Measurements from ENCODE around the gene ZC3H7A.

ZC3H7A gene

GRCh38 chr16:11734653-11735043 lies 62.4 kb downstream of the ZC3H7A start:
- no peak for DNase-seq

GRCh38 chr16:11734025-11734652 lies 62.9 kb downstream of the ZC3H7A start:
- DNase-seq, result peak; percentile 25

GRCh38 chr16:11731222-11731621 lies 65.8 kb downstream of the ZC3H7A start:
- no peak for DNase-seq

GRCh38 chr16:11729787-11730186 lies 67.3 kb downstream of the ZC3H7A start:
- no peak for DNase-seq

- no peak for DNase-seq
Observed at GRCh38 chr16:11727796-11728543, 69.1 kb downstream of the ZC3H7A start.

GRCh38 chr16:11726008-11726407 lies 71.0 kb downstream of the ZC3H7A start:
- no peak for DNase-seq

GRCh38 chr16:11725457-11725856 lies 71.6 kb downstream of the ZC3H7A start:
- no peak for DNase-seq

GRCh38 chr16:11722468-11722808 lies 74.6 kb downstream of the ZC3H7A start:
- DNase-seq, result no peak

- DNase-seq, result no peak
Observed at GRCh38 chr16:11721781-11722467, 75.1 kb downstream of the ZC3H7A start.

GRCh38 chr16:11719762-11720161 lies 77.3 kb downstream of the ZC3H7A start:
- DNase-seq, result no peak

GRCh38 chr16:11719171-11719570 lies 77.9 kb downstream of the ZC3H7A start:
- no peak for DNase-seq

- no peak for DNase-seq
Observed at GRCh38 chr16:11717811-11718210, 79.2 kb downstream of the ZC3H7A start.

GRCh38 chr16:11716336-11716735 lies 80.7 kb downstream of the ZC3H7A start:
- no peak for DNase-seq

GRCh38 chr16:11715246-11715947 lies 81.7 kb downstream of the ZC3H7A start:
- DNase-seq, result no peak

- no peak for DNase-seq
Observed at GRCh38 chr16:11712122-11712521, 84.9 kb downstream of the ZC3H7A start.

- no peak for DNase-seq
Observed at GRCh38 chr16:11711662-11712061, 85.4 kb downstream of the ZC3H7A start.

- DNase-seq, result no peak
Observed at GRCh38 chr16:11708421-11708820, 88.6 kb downstream of the ZC3H7A start.

GRCh38 chr16:11707679-11708197 lies 89.3 kb downstream of the ZC3H7A start:
- no peak for DNase-seq

- DNase-seq, result no peak
Observed at GRCh38 chr16:11706180-11706742, 90.8 kb downstream of the ZC3H7A start.

- no peak for DNase-seq
Observed at GRCh38 chr16:11705311-11706025, 91.6 kb downstream of the ZC3H7A start.
